Ureter (tissue), 1 donor: ENCODE data around the gene LRRC36. TPM values are rescaled to one million over a fixed set of nuclear protein-coding genes. Genes with fewer than 3 reads are reported as not detected.

ENCODE experiments used
- DNase-seq: peaks from one replicate; pipeline ENCODE4 v3.0.0-alpha.2; 2020; ENCODE audit warnings: low spot score
- total RNA-seq: library from RNA; stranded (reverse); gene quantifications from one replicate; pipeline ENCODE4 v1.2.4, GENCODE V29; 2023
- donor health status: DM: yes; HTN: yes; CAD: no.

The LRRC36 gene
- total RNA-seq, 1 donor from 2014 or later = not detected

DNA sequence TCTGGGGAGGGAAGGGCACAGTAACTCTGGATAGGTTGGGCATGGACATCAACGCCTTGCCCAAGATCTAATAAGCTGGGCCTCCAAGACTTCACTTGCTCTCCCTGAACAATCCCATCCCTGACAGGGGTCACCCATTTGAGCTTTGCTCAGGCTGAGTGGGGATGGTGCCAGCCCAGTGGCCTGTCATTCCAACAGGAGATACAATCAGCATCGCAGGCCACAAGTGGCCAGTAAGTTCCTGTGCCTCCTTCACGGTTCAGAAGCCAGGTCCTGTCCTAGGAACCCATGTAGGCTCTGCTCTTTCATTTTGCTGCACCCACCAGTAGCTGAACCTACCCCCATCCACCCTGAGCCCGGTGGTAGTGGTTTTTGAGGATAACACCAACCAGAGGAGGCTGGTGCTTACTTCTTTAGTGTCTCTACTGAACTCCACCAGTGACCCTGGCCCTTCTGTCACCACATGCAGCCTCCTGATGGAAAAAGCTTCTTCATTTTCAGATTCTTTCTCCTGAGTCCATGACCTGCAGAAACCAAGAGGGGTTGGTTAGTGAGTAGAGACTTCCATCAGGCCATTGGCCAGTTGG, 32.4 kb upstream of the LRRC36 start:
- DNase-seq = no peak

DNA sequence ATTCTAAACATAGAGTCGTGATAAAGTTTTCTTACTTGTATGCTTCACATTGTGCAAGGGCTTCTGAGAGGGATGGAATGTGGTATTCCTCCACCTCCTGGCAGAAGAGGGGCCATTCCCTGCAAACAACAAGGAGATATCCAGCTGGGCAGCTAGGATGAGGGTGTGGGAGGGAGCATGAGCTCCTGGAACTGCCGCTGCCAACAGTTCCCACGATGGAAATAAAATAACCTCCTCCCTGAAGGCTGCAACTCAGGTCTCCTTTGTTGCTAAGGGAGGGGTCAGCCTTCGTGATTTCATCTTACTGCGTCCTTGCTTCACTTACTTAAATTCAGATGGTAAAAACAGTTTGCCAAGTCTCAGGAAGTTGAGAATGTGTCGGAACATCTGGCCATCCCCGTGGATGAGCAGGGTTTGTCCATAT, 31.7 kb upstream of the LRRC36 start:
- DNase-seq = no peak

DNA sequence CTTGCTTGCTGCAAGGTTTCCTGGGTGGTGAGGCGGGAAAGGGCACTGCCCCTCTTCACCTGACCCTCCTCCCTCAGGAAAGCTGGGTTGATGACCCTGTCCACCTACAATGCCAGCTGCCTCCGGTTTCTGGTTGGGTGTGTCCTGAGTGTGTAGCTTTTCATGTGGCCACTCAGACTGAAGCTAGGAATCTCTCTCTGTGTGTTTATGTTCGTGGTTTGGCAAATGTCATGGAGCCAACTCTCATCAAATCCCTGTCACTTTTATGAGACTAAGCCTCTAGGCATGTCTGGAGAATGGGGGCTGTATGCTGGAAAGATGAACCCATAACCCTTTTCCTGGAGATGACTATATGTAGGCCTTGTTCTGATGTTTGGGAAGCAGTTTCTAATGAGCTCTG, 30.2 kb upstream of the LRRC36 start:
- DNase-seq = no peak

DNA sequence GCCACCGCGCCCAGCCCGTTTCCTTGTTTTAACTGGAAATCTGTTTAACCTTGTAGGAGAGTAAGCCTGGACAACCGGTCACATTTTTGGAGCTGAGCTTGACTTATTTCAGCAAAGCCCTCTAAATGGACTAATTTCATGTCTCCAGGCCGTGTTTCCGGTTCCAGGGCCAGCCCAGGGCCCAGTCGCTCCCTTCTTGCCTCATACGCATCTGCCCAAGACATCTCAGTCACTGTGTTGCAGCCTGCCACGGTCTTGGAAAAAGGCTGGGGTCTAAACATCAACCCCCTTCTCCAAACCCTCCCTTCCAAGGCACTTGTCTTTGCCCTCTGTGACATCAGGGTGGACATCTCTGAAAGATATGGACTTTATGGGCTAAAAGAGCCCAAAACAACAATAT, 28.3 kb upstream of the LRRC36 start:
- no peak for DNase-seq

DNA sequence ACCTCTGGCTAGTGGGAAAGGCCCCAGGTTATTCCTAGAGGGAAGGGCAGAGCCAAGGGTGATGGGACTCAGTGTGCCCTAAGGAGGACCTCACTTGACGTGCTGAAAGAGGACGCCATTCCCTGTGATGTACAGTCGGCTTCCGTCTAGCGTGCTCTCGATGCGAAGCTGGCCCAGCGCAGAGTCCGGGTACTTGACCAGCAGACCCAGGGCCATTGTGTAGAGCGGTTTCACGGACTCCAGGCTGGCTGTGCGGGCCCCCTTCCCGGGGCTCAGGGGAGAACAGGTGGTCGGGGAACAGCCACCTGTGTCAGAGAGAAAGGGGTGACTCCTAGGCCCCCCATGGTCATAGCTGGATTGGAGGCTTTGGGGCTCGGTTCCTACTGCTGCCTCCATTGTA, 27.3 kb upstream of the LRRC36 start:
- no peak for DNase-seq

DNA sequence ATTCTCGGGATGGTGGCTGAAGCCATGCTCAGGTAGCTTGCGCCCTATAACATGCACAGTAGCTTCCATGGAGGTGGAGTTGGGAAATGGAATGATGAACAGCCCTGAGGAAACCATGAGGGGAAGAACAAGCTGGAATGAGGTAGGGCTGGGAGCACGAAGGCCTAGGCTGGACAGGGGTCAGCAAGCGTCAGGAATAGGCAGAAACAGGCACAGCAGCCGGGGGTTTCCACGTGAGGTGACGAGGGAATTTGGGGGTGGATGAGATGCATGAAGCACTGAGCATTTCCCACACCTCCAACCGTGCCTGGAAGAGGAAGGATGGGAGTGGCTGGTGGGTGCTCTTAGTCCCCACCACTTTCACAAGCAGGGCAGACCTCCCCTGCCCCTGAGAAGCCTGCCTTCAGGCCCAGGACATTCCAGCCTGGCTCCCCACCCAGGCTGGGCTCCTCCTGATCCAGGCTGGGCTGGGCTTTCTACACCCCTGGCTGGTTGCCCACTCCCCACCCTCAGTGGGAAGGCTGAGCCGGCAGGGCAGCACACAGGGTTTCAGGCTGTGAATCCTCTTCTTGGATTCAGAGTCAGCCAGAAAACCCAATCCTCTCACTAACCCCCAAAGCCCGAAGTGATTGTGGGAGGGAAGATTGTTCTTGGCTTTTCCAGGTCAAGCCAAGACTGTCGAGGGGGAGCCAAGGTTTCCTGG, 25.4 kb upstream of the LRRC36 start:
- no peak for DNase-seq

DNA sequence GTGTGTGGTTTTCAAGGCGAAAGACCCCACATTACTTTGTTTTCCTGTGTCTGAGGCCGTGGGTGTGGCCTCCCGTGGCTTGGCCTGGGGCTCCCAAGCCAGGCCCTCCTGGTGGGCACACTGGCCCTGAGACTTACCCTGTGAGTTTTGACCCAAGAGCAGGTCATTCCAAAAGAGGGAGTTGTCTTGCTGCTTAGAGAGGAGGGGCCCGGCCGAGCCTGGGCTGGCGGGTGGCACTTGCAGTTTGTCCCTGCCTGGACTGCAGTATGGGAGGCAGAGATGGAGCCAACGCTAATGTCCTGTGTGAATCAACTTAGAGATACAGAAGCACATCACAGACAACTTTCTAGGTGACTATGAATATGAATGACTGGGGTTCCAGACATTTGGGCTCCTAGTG, 24.5 kb upstream of the LRRC36 start:
- DNase-seq = no peak

DNA sequence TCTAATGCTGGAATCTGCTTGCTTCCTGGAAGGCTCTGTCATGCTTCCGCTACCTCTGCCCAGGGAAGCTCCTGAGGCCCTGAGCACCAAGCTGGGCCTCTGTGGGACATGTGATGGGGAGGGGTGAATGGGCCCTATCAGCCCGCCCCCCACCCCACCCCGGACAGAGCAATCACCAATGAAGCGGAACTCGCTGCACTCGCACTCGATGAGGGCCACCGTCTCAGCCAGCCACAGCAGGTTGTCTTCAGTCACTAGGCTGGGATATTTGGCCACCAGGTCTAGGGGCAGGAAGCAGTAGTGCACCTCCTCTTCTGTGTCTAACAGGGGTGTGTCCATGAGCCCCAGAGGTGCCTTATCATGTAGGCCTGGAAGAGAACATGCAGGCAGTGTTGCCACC, 23.6 kb upstream of the LRRC36 start:
- no peak for DNase-seq

DNA sequence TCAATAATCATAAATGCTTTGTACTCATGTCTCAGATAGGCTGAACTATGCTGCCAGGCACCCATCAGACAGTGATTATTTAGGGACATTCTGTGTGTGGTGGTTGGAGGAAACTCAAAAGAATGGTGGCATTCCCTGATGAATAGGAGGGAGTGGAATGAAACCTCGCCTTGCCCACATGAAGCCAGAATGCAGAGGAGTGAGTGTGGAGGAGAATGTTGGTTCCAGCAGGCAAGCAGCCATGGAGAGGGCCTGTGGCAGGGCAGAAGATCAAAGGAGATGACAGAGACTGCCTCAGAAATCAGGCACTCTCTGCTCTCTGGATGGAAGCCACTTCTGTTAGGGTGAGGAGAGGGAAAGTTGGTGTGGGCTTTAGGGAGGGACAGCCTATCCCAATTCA, 22.6 kb upstream of the LRRC36 start:
- DNase-seq = no peak

DNA sequence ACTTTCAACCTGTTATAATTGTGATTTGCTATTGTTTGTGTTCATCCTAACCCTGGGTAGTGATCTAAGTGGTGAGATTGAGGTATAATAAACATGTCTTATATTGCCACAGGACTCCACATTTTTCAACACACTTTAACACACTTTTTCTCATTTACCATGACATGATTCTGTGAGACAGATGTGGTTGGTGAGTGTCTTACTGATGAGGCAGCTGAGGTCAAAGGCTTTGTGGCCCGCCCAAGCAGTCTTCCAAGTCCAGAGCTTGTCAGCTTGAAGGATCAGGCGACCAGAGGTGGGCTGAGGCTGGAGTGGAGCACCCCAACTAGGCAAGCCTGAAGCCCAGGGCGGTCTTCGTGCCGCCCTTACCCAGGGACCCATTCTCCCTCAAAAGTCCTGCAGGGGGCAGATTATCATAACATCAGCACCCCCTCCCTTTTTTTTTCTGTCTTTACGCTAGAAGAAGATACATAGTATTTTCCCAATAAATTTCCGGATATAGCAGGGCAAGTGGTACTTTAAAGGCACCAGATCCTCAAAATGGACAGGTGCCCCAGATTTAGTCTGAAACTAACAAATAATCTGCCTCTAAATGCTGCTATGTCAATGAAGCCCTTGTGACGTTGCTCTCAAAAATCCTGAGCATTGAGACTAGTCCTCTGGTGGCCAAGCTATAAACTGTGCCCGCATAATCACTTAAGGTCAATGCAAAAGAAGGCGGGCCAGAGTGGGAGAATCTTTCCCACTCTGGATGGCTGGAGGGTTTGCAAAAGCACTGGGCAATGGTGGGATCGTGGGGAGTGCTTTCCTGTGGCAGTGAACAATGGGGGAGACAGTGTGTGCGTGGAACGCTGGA, 21.2 kb upstream of the LRRC36 start:
- no peak for DNase-seq

DNA sequence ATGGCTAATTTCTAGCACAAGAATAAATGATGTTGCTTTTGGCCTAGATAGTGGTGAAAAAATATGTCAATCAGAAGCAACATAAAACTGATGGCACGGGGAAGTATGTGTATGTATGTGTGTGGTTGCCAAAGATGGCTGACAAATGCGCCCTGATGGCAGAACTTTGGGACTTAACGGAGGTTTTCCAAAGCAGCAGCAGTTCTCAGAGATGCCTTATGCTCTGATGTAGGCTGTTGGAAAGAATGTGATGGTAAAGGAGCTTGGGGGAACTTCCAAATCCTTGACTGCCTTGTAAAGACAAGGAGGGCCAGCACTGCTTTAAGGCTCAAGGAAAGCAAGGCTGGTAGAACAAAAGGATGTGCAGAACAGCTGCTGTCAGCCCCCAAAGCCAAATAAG, 16.1 kb upstream of the LRRC36 start:
- DNase-seq = no peak

DNA sequence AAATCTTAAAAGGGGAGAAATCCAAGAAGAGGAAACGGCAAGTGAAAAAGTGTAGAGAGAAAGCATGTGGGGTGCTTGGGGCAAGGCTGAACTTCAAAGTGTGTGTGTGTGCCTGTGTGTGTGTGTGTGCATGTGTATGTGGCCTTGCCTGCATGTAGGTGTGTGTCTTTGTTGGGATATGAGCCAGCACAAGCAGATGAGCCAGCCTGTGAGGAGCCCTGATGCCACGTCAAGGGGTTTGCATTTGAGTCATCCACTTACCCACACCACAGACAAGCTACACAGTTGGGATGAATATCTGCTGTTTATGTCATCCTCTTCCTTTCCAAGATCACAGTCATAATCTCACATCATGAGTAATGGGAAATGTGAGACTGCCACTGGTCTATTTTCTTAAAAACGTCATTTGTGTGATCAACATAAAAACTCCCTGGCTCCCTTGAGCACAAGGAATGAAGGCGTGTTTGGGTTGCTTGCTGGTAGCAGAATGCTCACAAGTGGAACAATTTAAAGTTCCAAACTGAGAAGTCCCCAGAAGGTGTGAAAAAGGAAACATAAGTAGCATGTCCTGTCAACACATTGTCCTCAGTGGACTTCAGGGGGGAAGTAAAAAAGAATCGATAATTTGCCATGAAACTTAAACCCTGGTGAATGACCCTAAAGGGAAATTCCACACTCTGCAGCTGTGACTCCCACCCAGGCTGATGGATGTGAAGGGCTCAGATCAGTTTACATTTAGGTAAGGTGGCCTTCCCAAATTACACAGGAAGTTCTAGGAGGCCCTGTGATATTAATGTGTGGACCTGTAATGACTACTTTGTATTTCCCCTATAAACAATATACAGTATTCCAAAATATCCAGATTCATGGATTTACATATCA, 14.8 kb upstream of the LRRC36 start:
- no peak for DNase-seq

DNA sequence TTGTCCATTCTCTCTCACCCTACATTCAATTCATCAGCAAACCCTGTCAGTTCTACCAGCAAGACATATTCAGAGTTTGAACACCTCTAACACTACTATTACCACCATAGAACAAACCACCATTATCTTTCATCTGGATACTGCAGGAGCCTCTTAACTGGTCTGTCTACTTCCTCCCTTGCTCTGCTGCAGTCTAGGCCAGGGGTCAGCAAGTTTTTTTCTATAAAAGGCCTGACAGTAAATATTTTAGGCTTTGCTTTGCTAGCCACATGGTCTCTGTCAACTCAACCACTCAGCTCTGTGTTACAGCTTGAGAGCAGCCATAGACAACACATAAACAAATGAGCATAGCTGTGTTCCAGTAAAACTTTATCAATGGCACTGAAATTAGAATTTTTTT, 13.9 kb upstream of the LRRC36 start:
- no peak for DNase-seq

DNA sequence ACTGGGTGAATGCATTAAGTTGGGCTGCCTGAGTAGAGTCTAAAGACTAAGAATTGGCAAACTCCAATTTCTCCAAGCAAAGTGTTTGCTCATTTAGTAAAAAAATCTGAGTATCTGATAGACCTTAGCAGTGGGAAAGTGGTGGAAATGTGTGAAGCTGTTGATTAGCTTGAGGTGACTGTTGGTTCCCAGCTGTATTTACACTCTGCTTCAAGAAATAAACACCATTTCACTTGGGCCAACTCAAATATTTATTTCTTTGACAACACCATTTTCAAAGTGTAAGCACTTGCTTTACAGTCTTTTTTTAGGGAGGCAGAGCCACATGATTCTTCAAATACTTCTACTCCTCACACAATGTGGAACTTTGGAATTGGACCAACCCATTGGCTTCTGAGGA, 8.8 kb upstream of the LRRC36 start:
- no peak for DNase-seq

DNA sequence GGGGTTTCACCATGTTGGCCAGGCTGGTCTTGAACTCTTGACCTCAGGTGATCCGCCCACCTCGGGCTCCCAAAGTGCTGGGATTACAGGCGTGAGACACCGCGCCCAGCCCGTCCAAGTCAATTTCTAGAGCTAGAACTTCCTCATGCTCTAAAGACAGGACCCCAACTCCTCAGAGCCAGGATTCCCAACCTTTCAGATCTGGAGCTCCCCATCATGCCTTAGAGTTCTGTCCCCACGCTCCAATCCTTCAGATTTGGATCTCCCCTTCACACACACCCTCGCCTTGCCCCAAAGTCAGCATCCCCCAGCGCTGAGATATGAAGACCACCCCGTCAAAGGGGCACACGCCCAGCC, 522 bp upstream of the LRRC36 start:
- DNase-seq = no peak

DNA sequence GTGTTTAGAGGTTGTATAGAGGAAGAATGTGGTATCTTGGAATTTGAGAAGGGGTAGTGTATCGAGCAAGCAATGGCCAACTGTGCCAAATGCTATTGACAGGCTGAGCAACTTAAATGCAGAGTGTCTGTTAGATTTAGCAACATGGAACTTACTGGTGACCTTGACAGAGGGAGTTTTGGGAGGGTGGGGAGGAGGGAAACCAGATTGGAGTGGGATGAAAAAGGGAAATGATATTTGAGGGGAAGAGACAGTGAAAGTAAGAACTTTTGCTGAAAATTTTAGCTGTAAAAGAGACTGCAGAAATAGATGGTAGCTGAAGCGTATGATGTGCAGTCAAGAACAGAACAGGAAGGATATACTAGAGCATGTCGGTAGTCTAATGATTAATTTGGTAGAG, 1.1 kb downstream of the LRRC36 start:
- DNase-seq = no peak

DNA sequence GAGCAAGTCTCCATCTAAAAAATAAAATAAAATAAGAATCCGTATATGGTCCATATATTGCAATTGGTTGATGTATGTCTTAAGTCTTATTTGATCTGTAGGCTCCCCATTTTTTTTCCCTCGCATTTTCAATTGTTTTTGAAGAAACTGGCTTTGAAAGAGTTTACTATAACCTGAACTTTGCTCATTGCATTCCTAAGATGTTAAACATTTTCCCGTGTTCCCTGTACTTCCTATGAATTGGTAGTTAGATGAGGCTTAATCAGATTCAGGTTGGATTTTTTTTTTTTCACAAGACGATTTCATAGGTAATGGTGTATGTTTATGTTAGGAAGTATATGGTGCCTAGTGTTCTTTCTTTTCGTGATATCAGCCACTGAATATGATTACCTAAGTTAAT, 3.3 kb downstream of the LRRC36 start:
- DNase-seq = no peak

DNA sequence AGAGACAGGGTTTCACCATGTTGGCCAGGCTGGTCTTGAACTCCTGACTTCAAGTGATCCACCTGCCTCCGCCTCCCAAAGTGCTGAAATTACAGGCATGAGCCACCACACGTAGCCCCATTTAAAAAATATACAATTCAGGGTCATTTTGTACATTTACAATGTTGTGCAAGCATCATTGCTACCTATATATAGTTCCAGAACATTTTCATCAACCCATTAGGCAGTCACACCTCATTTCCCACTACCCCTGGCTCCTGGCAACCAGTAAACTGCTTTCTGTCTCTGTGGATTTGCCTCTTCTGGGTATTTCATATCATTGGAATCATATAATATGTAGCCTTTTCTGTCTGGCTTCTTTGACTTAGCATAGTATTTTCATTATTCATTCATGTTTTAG, 6.7 kb downstream of the LRRC36 start:
- no peak for DNase-seq

DNA sequence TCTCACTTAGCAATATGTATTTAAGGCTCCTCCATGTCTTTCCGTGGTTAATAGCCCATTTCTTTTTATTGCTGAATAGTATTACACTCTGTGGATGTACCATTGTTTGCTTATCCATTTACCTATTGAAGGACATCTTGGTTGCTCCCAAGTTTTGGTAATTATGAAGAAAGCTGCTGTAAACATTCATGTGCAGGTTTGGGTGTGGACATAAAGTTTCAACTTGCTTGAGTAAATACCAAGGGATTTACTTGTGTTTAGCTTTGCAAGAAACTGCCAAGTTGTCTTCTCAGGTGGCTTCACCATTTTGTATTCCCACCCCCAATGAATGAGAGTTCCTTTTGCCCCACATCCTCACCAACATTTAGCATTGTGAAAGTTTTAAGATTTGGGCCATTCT, 9.5 kb downstream of the LRRC36 start:
- no peak for DNase-seq

DNA sequence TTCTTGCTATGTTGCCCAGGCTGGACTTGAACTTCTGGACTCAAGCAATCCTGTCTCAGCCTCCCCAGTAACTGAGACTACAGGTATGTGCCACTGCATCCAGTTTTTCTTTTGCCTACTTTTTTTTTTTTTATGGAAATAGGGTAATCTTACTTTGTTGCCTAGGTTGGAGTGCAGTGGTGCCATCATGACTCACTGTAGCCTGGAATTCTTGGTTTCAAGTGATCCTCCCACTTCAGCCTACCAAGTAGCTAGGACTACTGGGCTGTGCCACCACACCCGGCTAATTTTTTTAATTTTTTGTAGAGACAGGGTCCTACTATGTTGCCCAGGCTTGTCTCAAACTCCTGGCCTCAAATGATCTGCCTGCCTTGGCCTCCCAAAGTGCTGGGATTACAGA, 10.0 kb downstream of the LRRC36 start:
- DNase-seq = no peak

DNA sequence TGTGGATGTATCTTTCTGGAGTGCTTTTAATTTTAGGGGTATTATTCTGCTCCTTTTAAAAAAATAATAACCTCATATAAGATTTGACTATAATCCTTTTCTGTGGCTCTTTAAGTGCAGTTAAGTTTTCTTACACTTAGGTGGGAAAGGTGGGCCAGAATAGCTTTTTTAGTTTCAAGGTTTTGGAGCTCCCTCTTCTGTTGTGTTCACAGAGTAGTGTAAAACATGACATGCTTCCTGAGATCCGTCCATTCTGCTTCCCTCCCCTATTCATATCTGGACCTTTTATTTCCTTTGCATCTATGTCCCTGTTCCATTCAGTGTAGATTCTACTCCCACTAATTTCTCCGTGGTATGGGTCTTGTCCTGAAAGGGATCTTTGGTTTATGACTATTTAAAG, 12.8 kb downstream of the LRRC36 start:
- DNase-seq = no peak

DNA sequence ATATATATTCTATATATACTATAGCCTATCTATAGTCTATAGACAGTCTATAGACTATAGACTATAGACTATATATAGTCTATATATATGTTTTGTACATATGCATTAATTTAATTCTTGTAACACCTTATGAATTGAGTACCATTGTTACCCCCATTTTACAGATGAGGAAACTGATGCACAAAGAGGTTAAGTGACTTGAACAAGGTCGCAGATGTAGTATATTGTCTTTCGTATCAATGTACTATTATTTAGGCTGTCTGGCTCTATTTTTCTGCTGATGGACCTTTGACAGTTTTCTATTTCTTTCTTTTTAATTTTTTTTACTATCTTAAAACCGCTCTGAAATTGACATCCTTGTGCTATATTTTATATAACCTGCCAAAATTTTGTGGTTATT, 14.6 kb downstream of the LRRC36 start:
- no peak for DNase-seq
